GM21786 (cell line): ENCODE data around the gene ASB13.
A peak's percentile ranks its signal among the peaks of the same experiment; 100 is the strongest.

Experiments used
- ATAC-seq: cut with Tn5 transposase; IDR thresholded peaks from one replicate; pipeline ENCODE4 v1.9.1; 2021; ENCODE audit not compliant: unreplicated experiment

The ASB13 gene, protein sequence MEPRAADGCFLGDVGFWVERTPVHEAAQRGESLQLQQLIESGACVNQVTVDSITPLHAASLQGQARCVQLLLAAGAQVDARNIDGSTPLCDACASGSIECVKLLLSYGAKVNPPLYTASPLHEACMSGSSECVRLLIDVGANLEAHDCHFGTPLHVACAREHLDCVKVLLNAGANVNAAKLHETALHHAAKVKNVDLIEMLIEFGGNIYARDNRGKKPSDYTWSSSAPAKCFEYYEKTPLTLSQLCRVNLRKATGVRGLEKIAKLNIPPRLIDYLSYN

DNA sequence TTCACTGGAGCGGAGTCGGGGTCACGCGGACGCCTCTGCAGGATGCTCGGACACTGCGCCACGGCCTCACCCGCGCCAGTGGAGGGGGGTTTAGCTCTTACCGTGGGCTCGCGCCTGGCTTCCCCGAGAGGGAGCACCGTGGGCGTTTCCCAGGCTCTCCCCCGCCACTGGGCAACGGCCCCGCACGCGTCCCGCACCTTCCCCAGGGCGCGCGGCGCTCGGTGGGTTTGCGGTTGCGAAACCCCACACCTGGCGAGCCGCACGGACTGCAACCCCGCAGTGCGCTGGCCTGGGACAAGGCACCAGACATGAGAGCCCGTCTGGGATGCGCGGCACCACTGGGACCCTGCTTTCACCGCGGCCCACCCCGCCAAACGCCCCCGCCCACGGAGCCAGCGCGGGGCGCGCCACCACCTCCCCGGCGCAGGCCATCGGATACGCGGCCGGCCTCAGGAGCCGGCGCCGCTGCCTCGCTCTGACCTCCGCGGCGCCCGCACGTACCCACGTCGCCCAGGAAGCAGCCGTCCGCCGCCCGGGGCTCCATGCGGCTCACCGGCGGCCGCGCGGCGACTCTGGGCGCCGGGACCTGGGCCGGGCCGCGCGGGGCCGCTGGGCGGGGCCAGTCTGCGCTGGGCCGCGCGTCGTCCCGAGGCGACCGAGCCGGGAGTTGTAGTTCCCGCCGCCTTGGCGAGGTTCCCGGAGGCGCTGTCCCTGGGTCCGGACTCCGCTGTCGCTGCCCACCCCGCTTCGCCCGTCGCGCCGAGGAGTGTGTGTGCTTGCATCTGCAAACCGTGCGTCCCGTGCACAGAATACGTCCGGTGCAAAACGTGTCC lies at the start of gene ASB13:
TSS of gene ASB13 (minus strand) at position 588 of the 833 bp plus-strand sequence. CDS start at position 544, 44 bp downstream.
- ATAC-seq, result peak; percentile 58

DNA sequence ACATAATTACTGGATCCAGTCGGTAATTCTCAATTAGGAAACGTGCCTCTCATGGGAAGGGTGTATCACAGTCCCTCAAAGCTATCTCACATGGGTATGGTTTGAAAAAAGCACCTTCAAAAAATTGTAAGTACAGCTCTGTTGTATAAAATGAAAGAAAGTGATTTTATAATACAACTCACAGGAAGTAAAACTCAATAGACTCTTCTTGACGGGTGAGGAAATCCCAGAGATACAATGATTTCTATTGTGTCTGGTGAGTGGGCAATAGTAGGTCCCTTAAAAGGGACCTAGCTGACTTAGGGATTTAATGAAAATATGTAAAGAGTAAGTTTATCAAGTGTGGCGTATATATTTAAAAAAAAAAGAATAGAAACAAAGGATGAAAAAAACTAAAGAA lies 45.2 kb upstream of the ASB13 start:
- no peak for ATAC-seq

DNA sequence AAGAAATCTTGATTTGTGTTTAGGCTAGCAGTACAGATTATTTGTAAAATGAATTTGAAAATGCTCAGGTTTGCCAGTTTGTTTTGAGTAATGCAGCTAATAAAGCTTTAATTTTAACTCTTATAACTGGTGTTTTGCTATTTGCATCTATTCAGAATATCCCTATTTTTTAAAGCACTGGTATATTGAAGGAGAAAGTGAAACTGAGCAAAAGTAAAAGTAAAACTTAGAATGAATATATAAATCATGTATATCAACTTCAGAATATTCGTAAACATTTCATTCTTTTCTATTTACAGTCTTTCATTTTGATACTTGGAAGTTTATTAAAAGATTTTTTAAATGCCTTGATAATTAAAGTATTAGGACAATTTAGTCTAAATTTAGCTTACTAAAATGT lies 44.5 kb upstream of the ASB13 start:
- ATAC-seq, result no peak

DNA sequence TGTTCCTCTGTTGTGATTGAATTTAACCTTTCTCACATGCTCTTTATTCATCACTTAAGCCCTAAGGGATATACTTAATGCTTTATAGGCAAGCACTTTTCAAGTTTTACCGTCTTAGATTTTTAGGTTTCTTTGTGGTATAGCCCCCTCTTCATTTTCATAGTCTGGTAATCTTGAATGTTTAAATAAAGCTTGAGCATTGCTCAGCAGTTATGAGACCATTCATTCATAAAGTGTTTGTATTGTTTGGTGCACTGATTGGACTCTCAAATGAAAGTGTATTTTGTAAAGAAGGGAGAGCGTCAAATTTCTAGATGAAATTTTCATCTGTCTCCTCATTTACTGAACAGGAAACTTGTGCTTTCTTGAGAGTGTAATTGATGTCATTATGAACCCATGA lies 43.5 kb upstream of the ASB13 start:
- no peak for ATAC-seq

DNA sequence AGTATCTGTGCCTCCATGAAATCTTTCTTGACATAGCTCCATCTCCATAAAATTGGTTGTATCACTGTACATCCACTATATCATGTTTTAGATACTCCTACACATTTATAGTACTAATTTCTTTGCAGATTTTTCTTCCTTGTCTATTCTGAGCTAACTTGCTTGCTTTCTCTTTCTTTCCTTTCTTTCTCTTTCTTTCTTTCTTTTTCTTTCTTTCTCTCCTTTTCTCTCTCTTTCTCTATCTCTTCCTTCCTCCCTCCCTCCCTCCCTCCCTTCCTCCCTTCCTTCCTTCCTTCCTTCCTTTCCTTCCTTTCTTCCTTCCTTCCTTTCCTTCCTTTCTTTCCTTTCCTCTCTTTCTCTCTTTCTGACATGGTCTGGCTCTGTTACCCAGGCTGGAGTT lies 42.0 kb upstream of the ASB13 start:
- ATAC-seq, result no peak

DNA sequence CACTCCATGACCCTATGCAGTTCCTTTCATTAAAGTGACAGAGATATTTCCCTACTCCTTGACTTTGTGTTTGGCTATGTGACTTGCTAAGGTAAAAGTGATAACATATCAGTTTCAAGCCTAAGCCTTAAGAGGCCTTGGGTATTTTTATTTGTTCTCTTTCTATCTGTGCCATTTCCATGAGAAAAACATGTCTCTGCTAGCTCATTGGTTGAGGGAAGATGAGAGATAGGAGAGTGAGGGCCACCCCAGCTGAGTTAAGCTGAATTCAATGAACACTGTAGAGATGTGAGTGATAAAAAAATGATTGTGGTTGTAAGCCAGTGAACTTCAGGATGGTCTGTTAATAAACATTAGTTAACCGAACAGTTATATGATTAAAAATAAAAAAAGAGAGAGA lies 31.7 kb upstream of the ASB13 start:
- no peak for ATAC-seq

DNA sequence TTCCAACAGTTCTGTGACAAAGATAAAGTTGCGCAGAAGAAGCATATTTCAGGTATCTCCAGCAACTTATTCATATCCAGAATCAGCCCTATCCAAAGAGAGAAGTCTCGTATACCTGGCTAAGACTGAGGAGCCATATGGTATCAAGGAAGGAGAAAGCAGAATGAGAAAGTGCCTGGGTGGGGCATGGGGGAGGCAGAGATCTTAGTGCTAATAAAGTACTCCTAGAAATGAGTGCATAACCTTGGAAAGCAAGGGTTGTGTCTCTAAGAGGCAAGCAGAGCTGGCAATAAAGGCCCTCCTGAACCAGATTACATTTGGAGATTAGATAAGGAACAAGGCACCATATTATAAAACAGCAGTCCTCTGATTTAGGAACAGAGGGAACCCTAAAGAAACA lies 30.9 kb upstream of the ASB13 start:
- no peak for ATAC-seq

DNA sequence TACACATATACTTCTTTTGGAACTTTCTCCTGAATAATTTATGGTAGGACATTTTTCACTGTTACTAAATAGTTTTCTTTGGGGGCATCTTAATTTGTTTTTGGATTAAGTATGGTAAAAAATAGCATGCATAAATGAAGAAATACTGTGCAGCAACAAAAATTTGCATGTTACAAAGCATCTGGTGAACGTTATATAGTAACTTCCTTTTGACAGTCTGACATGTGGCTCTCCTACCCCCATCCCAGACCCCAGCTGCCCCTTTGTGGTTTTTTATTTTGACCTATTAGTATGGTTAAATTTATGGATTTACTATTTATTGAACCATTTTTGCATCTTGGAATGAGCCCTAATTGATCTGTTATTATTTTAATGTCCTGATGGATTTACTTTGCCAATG lies 28.2 kb upstream of the ASB13 start:
- ATAC-seq, result no peak

DNA sequence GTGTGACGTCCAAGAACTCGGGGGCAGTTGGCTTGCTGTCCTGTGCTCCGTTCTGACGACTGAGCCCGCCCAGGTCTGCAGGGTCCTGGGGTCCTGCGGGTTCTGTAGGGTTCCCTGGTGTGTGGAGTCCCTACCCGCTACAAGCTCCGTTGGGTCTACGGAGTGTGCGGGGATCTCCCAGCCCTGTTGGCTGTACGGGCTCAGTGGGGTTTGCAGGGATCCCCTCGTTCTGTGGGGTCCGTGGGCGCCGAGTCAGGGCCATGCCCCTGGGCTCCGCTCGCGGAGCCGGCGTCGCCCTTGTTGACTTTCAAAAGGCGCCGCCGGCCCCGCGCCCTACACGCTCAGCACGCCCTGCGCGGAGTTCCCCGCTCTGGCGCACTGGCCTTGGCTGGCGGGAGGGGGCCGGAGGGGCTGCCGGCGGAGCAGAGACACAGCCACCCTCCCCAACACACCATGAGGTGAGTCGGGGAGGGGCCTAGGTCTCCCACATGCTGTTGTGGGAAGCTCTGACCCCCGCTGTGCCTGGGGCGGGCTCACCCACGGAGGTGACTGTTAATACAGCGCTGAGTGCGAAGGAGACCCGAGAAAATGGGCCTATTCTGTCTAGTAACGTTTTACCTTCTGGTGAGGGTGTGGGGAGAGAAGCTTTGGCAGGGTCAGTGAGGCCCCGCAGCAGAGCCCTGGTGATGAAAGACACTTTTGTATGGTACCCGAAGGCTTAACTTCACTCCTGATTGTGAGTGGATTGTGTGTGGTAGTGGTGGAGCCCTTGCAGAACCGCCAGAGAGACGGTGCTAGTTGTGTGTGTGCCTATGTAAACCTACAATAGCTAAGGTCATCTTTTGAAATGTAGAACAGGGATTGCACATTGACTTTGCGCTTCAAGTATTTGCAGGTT lies 26.3 kb upstream of the ASB13 start:
- ATAC-seq, result peak; percentile 68

DNA sequence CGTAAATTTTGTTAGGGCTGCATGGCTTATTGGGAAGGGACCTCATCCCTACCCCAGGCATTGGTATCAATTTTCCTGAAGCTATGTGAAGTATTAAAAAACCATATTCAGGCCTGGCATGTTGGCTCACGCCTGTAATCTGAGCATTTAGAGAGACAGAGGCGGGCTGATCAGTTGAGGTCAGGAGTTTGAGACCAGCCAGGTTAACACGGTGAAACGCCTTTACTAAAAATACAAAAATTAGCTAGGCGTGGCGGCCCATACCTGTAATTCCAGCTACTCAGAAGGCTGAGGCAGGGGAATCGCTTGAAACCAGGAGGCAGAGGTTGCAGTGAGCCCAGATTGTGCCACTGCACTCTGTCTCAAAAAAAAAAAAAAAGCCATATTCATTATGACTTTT lies 25.4 kb upstream of the ASB13 start:
- no peak for ATAC-seq

DNA sequence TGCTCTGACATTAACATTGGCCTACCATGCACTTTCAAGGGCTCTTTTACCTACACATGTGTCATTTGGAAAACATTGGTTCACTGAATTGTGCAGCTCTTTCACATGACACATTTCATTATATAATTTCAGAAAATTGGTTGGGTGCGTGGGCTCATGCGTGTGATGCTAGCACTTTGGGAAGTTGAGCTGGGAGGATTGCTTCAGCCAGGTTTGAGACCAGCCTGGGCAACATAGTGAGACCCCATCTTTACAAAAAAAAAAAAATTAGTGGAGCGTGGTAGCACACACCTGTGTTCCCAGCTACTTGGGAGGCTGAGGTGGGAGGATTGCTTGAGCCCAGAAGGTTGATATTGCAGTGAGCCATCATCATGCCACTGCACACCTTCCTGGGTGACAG lies 22.2 kb upstream of the ASB13 start:
- ATAC-seq, result no peak

DNA sequence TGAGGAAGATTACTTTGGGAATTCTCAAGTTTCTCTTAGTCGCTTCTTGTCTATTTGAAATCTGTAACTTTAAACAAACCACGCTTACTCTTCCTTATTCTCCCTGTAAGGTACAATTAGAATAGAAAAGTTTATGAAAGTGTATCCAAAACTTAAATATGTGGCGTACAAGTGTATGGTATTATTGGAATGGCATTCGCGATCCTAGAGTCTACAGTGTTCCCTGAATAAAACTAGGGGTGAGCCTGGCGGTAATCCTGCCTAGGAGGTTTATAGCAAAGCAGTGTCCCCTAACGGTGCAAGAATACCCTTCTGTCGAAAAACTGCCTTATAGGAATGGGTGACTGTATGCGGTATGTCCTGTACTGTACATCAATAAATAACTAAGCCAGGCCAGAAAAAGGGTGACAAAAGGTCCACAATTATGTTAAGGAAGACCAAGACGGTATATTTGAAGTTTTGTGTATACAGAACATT lies 19.4 kb upstream of the ASB13 start:
- ATAC-seq, result no peak

DNA sequence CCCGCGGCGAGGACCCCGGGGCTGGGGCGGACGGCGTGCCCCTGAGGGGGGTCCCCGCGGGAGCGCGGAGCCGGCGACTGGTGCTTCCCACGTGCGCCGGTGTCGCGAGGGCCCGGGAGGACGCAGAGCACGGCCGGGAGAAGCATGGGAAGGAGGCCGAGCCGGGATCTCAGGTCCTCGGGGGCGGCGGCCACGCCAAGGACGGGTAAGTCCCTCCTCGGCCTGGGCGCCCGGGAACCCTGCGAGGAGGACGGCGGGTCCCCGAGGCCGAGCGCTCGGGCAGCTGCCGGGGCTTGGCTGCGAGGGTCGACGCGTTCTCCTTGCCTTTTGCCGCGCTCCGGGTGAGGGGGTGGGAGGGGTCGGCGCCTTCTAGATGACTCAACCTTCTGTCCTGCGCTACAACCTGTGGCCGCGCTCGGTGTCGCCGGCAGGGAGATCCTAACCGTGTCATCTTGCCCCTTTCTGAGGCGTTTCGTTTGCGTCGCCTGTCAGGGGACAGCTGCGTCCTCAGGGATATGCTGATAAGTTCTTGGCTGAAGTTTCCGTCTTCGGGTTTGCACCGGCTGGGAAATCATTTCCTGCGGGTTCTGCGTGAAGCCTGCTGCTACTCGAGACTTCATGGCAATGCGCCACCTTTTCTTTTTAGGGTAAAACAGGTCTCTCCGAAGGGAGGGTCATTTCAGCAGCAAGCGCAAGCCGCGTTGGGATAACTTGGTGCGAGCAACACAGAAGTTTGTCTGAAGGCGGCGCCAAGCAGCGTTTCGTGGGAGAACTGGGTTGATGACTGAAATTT lies 18.8 kb upstream of the ASB13 start:
- ATAC-seq, result peak; percentile 45

DNA sequence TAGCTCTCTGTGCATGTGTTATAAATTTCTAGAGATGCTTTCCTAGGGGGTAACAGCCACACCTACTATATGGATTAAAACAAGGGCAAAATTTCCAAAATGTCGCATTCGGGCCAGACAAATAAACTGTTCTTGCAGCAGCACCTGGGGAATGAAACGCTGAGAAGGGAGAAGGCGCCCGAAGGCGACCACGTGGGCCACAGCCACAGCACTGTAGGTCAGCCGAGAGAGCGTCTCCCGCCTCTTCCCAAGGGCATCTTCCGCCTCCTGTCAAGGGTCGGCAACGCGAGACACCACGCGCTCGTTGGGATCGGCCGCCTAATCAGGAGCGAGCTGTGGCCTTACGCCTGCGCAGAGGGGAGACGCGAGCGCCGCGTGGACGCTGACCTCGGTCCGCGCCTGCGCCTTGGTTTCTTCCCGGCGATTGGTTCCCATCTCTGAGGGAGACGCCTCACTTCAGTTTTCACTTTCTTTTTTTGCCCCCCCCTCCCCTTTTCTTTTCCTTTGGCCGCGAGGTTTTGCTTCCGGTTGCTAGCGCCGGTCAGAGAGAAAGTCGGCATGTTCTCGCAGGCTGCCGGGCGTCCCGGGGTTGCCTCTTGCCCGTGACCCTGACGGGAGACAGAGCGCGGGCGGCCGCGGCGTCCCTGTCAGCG lies 18.0 kb upstream of the ASB13 start, which contains the start of gene TASOR2:
TSS of gene TASOR2 (plus strand) at position 521 of the 653 bp plus-strand sequence. CDS start 35,805 bp downstream, outside the sequence.
- ATAC-seq, result peak; percentile 71

DNA sequence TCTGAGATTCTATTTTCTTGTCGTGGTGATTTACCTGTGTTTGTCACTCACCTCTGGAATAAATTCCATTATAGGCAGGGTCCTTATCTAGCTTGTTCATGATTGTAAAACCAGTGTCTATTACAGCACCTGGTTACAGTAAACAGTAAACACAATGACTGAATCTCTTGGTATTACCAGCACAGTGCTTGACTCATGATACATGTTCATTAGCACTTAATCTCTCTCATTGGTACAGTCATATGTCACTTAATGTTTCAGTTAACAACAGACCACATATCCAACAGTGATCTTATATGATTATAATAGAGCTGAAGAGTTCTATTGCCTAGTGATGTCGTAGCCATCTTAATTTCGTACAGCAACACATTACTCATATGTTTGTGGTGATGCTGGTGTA lies 16.7 kb upstream of the ASB13 start:
- no peak for ATAC-seq

DNA sequence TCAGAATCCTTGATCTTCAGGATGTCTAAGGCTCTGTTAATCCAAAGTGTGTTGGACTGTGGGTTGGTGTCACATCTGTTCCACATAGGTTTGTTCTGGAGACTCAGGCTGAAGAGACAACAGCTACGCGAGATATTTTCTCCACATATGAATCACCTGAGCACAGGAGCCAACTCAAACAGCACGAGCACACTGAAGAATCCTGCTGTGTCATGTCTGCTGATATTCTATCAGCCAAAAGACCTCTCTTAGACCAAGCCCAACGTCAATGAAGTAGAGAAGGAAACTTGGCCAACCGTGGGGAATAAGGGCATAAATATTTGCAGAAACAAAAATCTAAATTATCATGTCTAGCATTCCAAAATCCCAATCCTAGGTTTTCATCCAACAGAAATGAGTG lies 15.5 kb upstream of the ASB13 start:
- ATAC-seq, result no peak

DNA sequence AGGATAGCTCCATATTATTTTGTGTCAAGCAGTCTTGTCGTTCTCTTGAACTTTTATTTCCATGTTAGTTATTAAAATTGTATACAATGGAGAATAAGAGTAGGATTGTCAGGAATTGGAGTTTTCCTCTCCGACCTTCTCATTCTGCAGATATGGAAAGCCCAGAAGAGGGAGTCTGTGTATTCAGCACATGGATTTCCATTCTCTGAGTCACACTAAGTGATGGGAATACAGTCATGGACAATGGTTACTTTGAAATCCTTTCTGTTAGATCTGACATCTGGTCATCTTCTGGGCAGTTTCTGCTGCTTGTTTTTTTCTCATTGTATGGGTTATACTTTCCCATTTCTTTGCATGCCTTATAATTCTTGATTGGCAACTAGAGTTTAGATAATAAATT lies 13.2 kb upstream of the ASB13 start:
- no peak for ATAC-seq

DNA sequence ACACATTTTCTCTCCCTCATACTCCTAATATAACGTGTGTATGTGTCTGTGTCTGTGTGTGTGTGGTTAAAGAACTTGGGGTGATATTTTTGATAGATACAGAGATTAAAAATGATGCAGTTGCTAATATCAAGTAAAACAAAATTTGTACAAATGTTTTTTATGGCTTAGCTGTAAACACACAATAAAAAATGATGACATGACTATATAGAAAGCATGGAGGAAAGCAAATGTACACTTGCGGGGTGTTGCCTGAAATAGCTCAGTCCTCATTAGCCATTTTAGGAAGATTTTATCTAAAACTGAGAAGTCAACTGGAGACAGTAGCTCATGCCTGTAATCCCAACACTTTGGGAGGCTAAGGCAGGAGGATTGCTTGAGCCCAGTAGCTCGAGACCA lies 12.6 kb upstream of the ASB13 start:
- ATAC-seq, result no peak

DNA sequence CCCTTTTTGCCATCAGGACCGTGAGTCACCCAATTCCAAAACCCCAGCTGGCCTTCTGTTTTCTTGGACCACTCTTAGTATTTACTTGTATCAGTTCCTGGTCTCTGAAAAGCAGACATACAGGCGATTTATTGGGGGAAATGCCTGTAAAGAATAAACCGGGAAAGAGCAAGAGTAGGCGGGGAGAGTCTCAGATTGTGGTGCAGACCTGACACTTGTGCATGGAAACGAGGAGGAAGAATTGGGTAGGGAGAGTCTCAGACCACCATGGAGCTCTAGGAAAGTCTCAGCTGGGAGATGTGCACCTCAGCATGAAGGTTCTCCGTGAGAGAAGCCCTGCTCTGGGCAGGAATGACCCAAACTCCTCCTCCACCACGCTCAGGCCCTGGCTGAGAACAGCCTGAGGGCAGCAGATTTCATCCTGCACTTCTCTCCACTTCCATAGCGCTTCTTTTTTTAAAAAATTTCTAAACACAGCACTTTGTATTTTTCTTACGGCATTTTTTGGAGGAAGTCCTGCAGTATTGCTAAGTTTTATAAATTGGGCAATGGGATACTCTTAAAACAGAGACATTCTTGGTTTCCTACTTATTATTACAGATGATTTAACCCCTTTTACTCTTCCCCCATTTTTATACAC lies 12.1 kb upstream of the ASB13 start:
- ATAC-seq, result no peak
